Omental fat pad (tissue), 4 donors: ENCODE data around the gene MRFAP1L1. TPM values are rescaled to one million over a fixed set of nuclear protein-coding genes. Genes with fewer than 3 reads are reported as not detected.

Experiments used
- ATAC-seq: fragments of 150-250 bp; one replicate; pipeline ENCODE4 v1.9.1; 2016; ENCODE audit warnings: mild to moderate bottlenecking, moderate library complexity; ENCODE audit not compliant: low FRiP score
- DNase-seq: peaks from one replicate; pipeline ENCODE4 v3.0.0-alpha.2; 2019; ENCODE audit warnings: low spot score
- total RNA-seq, 4 donors: library from RNA; depleted of rRNA; stranded (reverse); fragments of >200 nt; gene quantifications; one replicate each; pipeline ENCODE4 v1.1.0, GENCODE V29; 2016
- TF ChIP-seq, protein P1 (sequence below), 3 donors: fragments of 450-650 bp; IDR thresholded peaks; one replicate each; pipeline ENCODE4 v1.5.1; 2016 to 2017; ENCODE audit warnings: antibody characterized with exemption in 3 of 3, mild to moderate bottlenecking in 3 of 3, moderate library complexity in 2 of 3

Gene MRFAP1L1
- total RNA-seq, 4 donors from 2014 or later: 42.7 to 56.3 (median 45.9) TPM

DNA sequence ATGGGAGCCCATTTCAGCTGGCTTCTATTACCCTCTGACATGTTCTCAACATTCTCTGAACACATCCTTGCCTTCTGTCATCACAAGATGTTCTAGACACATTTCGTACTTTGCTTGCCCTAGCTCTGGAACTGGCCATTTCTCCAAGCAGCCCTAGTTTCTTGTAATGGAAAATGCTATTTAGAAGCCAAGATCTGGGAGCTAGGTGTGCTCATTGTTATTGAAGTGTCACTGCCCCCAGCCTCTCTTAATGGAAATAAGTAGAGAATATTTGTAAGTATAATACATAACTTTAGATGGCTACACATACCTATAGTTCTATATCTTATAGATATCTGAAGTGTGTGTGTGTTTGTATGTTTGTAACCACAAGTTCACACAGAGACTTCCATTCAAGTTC lies 6.9 kb downstream of the MRFAP1L1 start:
- DNase-seq: no peak
- TF ChIP-seq, protein P1, sequence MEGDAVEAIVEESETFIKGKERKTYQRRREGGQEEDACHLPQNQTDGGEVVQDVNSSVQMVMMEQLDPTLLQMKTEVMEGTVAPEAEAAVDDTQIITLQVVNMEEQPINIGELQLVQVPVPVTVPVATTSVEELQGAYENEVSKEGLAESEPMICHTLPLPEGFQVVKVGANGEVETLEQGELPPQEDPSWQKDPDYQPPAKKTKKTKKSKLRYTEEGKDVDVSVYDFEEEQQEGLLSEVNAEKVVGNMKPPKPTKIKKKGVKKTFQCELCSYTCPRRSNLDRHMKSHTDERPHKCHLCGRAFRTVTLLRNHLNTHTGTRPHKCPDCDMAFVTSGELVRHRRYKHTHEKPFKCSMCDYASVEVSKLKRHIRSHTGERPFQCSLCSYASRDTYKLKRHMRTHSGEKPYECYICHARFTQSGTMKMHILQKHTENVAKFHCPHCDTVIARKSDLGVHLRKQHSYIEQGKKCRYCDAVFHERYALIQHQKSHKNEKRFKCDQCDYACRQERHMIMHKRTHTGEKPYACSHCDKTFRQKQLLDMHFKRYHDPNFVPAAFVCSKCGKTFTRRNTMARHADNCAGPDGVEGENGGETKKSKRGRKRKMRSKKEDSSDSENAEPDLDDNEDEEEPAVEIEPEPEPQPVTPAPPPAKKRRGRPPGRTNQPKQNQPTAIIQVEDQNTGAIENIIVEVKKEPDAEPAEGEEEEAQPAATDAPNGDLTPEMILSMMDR (IDR thresholded peaks at IDR 0.05): no peak
- no peak for ATAC-seq

DNA sequence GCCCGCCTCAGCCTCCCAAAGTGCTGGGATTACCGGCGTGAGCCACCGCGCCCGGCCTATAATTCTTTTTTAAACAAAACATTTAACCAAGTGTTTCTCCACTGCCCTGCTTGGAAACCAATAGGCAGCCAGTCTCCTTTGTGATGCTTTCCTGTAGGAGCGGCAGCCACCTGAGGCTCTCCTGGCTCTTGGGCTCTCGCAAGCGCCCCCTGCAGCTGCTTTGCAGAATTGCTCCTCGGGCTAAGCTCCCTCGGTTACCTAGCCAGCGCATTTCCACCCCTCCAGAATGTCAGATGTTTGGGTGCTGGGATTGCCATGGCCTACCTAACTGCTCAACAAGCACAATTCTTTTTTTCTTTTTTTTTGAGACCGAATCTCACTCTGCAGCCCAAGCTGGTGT lies 8.3 kb downstream of the MRFAP1L1 start:
- no peak for DNase-seq
- TF ChIP-seq, protein P1 (IDR thresholded peaks at IDR 0.05): no peak
- no peak for ATAC-seq

DNA sequence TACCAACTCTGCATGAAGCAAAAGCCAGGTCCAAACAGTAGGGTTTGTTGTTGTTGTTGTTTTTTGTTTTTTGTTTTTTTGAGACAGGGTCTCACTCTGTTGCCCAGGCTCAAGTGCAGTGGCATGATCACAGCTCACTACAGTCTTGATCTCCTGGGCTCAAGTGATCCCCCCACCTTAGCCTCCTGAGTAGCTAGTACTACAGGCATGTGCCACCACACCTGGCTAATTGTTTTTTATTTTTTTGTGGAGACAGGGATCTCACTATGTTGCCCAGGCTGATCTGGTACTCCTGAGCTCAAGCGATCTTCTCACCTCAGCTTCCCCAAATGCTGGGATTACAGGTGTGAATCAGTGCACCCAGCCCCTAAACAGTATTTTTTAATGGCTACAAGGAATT lies 9.8 kb downstream of the MRFAP1L1 start:
- TF ChIP-seq, protein P1 (IDR thresholded peaks at IDR 0.05): no peak
- ATAC-seq (no peak), DNase-seq (no peak)

DNA sequence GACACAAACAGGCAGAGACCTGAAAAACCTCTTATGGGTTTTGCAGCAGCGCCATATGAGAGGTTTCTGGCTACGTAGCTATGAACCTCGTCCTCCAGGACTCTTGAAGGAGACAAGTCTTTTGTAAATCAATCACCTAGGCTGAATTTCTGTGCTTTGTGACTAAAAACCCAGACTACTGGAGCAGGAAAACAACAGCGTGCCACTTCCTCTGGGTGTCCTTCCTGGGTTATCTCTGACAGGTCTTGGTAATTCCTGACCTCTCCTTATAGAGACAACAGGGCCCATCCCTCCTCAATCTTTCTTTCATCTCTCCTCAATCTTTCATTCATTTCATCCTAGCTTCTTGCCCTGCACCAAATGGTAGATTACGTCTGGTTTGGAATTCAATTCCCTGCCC lies 10.3 kb downstream of the MRFAP1L1 start:
- TF ChIP-seq, protein P1 (IDR thresholded peaks at IDR 0.05): no peak
- DNase-seq (no peak), ATAC-seq (no peak)

DNA sequence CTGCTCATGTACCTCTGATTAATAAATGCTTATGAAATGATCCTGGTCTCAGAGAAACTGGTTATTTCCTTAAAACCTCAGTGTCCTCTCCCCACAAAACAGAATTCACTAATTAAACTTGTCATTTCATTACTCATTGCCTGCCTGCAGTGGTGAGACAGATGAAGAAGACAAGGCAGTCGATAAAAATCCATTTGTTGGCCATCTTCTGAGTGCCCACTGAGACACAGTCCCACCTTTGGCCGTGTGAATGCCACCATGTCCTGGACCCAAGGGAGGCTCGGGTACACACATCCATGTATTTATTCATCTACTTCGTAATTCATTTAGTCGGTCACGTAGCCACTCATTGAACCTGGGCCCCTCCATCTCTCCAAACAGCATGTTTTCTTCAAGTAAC lies 12.5 kb downstream of the MRFAP1L1 start:
- TF ChIP-seq, protein P1 (IDR thresholded peaks at IDR 0.05): no peak
- DNase-seq (no peak), ATAC-seq (no peak)

DNA sequence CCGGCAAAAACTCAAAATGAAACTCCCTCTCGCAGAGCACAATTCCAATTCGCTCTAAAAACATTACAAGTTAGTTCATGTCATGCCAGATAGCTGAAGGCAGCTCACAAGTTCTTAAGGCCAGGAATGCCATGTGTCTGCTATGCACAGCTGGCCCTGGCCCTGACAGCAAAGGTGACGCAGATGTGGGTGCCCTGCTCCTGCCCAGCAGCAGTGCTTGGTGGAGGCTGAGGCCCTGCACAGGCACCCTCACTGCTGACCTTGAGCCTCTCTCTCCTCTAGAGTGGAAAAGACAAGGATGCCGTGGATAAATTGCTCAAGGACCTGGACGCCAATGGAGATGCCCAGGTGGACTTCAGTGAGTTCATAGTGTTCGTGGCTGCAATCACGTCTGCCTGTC lies 13.1 kb downstream of the MRFAP1L1 start:
- ATAC-seq: no peak
- DNase-seq: no peak
- TF ChIP-seq, protein P1 (IDR thresholded peaks at IDR 0.05): no peak

DNA sequence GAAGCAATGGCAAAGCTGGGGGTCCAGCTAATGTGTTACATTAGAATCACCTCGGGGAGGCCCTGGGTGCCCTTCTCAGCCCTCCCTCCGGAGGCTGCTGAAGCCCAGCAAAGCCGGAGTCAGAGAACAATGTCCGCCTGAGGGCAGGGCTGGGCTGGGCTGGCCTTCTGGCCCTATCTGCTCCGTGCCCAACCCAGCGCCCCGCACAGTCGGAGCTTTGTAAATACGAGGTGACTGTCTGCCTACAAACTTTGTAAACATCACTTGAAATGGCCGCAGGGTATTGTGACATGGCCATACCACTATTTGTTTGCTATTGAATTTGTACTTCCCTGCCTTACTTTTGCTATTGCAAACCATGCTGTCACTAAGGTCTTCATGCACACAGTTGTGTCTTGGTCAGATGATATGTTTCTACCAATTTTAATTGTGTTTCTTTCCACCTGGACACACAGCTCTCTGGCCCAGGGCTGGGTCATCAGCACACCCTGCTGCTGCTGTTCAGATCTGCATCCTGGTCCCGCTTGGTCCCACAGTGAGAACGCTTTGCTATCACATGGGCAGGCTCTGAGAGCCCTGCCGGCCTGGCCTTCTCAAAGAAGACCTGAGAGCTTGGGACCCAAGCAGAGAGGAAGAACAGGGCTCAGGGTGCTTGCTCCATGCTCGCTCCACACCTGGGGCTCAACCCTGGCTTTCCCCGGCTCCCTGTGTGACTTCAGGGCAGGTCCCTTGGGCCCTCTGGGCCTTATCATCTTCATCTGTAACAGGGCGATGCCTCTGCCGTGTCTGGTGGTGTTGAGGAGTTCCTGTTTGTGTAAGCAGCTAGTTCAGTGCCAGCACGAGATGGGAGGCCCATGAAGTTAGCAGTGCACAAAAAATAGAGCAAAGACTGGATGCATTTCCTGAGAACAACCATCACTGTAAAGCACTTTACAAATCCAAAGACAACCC lies 13.7 kb downstream of the MRFAP1L1 start:
- TF ChIP-seq, protein P1 (IDR thresholded peaks at IDR 0.05): no peak
- ATAC-seq (no peak), DNase-seq (no peak)
